ENCODE results near the gene KIF3C.

KIF3C gene

DNA sequence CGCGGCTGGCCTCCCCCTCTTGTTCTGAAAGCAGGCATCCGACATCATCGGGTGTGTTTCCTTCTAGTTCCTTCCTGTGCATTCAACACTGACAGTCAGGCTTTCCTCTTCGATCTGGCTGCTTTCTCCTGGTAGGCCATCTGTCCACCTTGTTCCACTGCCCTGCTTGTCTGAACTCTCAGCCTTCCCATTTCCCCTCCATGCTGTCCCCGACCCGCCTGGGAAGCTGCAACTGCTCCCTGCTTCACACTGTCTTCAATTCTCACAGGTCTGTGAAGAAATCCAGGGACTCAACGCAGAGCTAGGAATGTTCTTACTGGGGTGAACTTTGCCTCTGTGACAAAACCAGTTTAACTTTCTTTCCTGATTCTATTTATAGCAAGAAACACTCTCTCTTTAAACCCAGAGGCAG, 43.0 kb downstream of the KIF3C start:
- TF ChIP-seq, protein P1, sequence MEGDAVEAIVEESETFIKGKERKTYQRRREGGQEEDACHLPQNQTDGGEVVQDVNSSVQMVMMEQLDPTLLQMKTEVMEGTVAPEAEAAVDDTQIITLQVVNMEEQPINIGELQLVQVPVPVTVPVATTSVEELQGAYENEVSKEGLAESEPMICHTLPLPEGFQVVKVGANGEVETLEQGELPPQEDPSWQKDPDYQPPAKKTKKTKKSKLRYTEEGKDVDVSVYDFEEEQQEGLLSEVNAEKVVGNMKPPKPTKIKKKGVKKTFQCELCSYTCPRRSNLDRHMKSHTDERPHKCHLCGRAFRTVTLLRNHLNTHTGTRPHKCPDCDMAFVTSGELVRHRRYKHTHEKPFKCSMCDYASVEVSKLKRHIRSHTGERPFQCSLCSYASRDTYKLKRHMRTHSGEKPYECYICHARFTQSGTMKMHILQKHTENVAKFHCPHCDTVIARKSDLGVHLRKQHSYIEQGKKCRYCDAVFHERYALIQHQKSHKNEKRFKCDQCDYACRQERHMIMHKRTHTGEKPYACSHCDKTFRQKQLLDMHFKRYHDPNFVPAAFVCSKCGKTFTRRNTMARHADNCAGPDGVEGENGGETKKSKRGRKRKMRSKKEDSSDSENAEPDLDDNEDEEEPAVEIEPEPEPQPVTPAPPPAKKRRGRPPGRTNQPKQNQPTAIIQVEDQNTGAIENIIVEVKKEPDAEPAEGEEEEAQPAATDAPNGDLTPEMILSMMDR (IDR thresholded peaks at IDR 0.05; ENCODE audit: extremely low read depth, missing control alignments), result no peak
- DNase-seq (ENCODE audit: low spot score), result no peak

DNA sequence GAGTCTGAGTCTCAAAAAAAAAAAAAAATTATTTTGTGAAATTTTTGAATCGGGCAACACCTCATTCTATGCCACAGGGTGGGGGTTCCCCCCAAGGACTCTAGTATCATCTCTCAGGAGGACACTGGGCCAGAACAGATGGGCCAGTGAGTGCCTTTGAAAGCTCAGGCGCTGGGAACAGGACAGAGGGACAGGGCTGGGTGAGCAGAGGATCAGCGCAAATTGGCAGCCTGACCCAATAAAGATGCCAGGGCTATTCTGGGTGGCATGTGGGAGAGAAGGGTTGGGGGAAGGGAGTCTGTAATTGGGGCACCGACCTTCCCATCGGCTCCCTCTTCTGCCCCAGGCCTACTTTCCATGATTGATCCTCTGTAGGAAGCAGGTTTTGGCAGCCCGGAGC, 44.0 kb downstream of the KIF3C start:
- DNase-seq (ENCODE audit: low spot score), result no peak
- TF ChIP-seq, protein P1 (IDR thresholded peaks at IDR 0.05; ENCODE audit: extremely low read depth, missing control alignments), result no peak

DNA sequence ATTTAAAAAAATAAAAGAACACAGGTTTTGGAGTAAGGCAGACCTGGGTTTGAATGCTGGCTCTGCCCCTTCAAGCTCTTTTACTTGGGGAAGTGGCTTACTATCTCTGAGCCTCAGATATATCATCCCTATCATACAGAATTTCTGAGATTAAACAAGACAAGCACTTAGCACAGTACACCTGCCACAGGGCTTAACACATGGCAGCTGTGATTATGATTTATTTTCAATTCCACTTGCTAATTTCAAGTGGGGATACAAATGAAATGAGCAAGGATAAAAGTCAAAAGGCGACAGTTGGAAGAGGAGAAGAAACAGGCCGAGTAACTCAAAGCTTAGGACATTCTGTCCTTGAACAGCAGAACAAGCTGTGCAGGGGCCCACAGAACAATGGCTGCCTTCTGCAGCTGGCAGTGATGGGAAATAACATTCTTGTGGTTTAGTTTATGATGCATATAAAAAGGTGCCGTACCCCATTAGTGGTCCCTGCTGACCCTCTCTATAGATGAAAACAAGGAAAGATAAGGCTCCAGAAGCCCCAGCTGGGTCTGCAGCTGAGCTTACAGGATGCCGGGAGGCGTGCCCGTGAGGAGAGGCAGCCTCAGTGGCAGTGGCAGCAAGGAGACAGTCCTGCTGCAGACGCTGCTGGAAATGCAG, 45.3 kb downstream of the KIF3C start:
- no peak for DNase-seq (ENCODE audit: low spot score)
- TF ChIP-seq, protein P1 (IDR thresholded peaks at IDR 0.05; ENCODE audit: extremely low read depth, missing control alignments), result no peak

DNA sequence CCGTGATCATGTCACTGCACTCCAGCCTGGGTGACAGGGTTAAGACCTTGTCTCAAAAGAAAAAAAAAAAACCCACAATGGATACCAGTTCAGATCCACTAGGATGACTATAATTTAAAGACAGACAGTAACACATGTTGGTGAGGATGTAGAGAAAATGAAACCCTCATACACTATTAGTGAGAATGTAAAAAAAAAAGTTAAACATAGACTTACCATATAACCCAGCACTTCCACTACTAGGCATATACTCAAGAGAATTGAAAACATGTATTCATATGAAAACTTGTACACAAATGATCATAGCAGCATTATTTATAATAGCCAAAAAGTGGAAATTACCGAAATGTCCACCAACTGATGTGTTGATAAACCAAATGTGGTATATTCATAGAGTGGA, 48.7 kb downstream of the KIF3C start:
- DNase-seq (ENCODE audit: low spot score), result no peak
- TF ChIP-seq, protein P1 (IDR thresholded peaks at IDR 0.05; ENCODE audit: extremely low read depth, missing control alignments), result no peak

DNA sequence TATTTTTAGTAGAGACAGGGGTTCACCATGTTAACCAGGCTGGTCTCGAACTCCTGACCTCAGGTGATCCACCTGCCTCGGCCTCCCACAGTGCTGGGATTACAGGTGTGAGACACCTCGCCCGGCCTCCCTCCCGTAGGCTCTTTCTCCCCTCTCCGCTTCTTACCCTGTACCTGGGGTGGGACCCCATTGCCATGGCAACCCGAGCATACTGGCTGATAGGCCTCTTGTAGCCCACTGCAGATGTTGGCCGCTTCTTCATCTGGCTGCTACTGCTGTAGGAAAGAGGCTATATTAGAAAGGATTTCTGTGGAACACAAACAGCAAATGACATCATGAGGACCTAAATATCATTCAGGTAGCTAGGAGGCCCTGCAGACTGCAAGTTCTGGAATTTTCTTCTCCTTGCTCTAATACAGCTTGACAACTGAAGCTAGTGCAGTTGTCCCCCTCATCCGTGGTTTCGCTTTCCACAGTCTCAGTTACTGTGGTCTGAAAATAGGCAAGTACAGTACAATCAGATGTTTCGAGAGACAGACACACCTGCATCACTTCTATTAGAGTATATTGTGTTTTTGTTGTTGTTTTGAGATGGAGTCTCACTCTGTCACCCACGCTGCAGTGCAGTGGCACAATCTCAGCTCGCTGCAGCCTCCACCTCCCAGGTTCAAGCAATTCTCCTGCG, 52.4 kb downstream of the KIF3C start:
- no peak for DNase-seq (ENCODE audit: low spot score)
- TF ChIP-seq, protein P1 (IDR thresholded peaks at IDR 0.05; ENCODE audit: extremely low read depth, missing control alignments), result no peak

DNA sequence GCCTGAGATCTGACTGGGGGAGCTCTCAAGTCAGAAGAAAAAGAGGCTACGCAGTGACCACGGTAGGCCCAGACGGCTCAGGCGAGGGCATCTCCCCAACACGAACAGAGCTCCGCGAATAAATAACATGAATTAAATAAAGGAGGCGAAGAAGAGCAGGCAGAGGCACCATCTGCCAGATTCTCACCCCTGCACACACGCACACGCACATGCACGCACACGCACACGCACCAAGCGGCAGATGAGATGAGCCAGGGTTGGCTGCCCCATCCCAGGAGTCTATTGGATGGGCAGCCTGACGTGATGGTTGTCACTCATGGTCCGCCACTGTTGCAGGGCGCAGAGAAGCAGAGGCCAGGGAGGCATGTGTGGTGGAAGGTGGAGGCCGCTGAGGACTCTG, 53.6 kb downstream of the KIF3C start:
- no peak for DNase-seq (ENCODE audit: low spot score)
- TF ChIP-seq, protein P1 (IDR thresholded peaks at IDR 0.05; ENCODE audit: extremely low read depth, missing control alignments), result no peak

DNA sequence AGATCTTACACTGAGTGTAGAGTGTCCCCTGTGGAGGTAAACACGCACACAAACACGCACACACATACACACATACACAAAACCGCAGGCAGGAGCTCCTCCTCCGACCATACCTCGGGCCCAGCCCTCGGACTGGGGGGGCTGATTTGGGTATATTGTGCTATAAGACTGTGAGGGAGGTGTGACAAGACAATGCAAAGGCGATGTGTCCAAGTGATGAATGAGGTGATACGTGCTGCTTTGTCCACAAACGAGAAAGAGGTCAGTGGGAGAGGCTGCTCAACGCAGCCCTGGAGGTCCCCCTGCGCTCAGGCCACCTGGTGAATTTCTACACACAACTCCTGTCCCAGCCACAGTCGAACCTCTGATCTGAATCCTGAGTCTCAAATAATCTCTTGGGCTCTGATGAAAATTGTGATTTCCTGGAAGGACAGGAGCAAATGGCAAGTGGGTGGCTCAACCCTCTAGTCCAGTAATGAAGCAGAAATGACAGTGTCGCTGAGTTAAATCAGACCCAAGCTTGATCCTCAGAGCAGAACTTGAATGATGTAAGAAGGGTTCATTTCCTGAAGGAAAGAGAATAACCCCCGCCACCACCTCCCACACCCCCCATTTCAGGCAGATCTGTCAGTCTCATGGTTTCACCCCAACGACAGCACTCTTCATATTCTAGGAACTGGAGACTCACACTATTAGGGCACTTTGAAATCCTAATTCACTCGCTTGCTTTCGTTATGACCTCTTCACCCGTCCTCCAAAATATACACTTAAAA, 55.1 kb downstream of the KIF3C start:
- no peak for DNase-seq (ENCODE audit: low spot score)
- TF ChIP-seq, protein P1 (IDR thresholded peaks at IDR 0.05; ENCODE audit: extremely low read depth, missing control alignments), result no peak

All from GM20000 (cell line).